ENCODE results near the gene EPS8.

DNA sequence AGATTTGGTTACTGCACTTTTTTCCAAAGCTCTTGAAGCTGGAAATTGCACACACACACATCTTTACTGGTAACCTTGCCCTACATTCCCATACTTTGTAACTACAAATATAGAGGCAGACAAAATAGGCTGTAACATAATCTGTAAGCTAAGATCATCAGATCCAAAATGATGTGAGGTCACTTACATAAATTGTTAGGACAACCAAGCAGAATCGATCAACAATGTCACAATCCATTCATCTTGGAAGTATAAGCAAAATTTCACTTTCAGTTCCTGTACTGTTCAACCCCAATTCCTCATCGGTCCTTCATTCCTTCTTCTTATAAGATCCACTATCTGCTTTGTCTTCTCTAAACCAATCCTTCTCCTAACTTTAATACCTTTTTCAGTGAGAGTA, 72.6 kb downstream of the EPS8 start:
- TF ChIP-seq, protein P1, sequence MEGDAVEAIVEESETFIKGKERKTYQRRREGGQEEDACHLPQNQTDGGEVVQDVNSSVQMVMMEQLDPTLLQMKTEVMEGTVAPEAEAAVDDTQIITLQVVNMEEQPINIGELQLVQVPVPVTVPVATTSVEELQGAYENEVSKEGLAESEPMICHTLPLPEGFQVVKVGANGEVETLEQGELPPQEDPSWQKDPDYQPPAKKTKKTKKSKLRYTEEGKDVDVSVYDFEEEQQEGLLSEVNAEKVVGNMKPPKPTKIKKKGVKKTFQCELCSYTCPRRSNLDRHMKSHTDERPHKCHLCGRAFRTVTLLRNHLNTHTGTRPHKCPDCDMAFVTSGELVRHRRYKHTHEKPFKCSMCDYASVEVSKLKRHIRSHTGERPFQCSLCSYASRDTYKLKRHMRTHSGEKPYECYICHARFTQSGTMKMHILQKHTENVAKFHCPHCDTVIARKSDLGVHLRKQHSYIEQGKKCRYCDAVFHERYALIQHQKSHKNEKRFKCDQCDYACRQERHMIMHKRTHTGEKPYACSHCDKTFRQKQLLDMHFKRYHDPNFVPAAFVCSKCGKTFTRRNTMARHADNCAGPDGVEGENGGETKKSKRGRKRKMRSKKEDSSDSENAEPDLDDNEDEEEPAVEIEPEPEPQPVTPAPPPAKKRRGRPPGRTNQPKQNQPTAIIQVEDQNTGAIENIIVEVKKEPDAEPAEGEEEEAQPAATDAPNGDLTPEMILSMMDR (IDR thresholded peaks at IDR 0.05): no peak
- no peak for TF ChIP-seq POLR2A (IDR thresholded peaks at IDR 0.05)

Measured in vagina (tissue), 2 donors.